ENCODE results near the gene RPL28.

GRCh38 chr19:55362990-55363716 lies 22.6 kb upstream of the RPL28 start, which contains the start of gene GARIN5B:
- TF ChIP-seq, protein P1, sequence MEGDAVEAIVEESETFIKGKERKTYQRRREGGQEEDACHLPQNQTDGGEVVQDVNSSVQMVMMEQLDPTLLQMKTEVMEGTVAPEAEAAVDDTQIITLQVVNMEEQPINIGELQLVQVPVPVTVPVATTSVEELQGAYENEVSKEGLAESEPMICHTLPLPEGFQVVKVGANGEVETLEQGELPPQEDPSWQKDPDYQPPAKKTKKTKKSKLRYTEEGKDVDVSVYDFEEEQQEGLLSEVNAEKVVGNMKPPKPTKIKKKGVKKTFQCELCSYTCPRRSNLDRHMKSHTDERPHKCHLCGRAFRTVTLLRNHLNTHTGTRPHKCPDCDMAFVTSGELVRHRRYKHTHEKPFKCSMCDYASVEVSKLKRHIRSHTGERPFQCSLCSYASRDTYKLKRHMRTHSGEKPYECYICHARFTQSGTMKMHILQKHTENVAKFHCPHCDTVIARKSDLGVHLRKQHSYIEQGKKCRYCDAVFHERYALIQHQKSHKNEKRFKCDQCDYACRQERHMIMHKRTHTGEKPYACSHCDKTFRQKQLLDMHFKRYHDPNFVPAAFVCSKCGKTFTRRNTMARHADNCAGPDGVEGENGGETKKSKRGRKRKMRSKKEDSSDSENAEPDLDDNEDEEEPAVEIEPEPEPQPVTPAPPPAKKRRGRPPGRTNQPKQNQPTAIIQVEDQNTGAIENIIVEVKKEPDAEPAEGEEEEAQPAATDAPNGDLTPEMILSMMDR (conservative IDR thresholded peaks at IDR 0.05 in 1 of 2, IDR thresholded peaks at IDR 0.05 in 1 of 2; ENCODE audit: extremely low read depth in 1 of 2, insufficient read depth in 1 of 2, low read depth in 1 of 2, low read length in 2 of 2) = no peak
- TF ChIP-seq EZH2 (IDR thresholded peaks at IDR 0.05; ENCODE audit: borderline replicate concordance, low read length) = no peak
